PC-9 (cell line): ENCODE measurements around the gene CD274. TPM values are rescaled to one million over a fixed set of nuclear protein-coding genes. Genes with fewer than 3 reads are reported as not detected.
A peak's percentile ranks its signal among the peaks of the same experiment; 100 is the strongest.

Source experiments
- BruUV-seq: library from RNA; stranded (reverse); fragments of 400-500 nt; replicated peaks from 2 replicates; lab custom pipeline; 2021; lab: Mats Ljungman, UMichigan
- CTCF ChIA-PET: fragments of 300-600 bp; sonication (Branson Sonifier 250); formaldehyde crosslinking; loops from one replicate; lab custom pipeline; 2022; ENCODE audit warnings: antibody characterized with exemption; lab: Charles Lee
- POLR2A ChIA-PET: fragments of 300-600 bp; sonication (Branson Sonifier 250); formaldehyde crosslinking; loops from one replicate; lab custom pipeline; 2022; ENCODE audit warnings: antibody characterized with exemption; ENCODE audit not compliant: unreplicated experiment; lab: Charles Lee
- DNase-seq, 2 experiments: peaks; one replicate each; pipeline versions ENCODE4 v3.0.0 to v3.0.0-alpha.2; 2015 to 2022; ENCODE audit warnings: mixed read lengths in 1 of 2
- H2AFZ ChIP-seq: fragments of 200-600 bp; sonication (generic); 2 replicates; pipeline ENCODE4 v1.8.1; 2017; ENCODE audit warnings: antibody characterized with exemption
- H3F3A ChIP-seq: fragments of 200-600 bp; sonication (generic); 2 replicates; pipeline ENCODE4 v1.8.1; 2017; ENCODE audit warnings: antibody characterized with exemption, mild to moderate bottlenecking, low read depth; ENCODE audit not compliant: insufficient read depth
- H3K27ac ChIP-seq: fragments of 200-600 bp; sonication (generic); 2 replicates; pipeline ENCODE4 v1.6.1; 2016; ENCODE audit warnings: mixed run types
- H3K27me3 ChIP-seq: fragments of 200-600 bp; sonication (generic); 2 replicates; pipeline ENCODE4 v1.6.1; 2016; ENCODE audit warnings: low read depth, mixed run types; ENCODE audit not compliant: insufficient read depth
- H3K36me3 ChIP-seq: fragments of 200-600 bp; sonication (generic); 2 replicates; pipeline ENCODE4 v1.6.1; 2016; ENCODE audit warnings: low read depth, mixed run types
- H3K4me1 ChIP-seq: fragments of 200-600 bp; sonication (generic); replicated peaks from 2 replicates; pipeline ENCODE4 v1.6.1; 2016; ENCODE audit warnings: mixed run types; ENCODE audit not compliant: insufficient read depth
- H3K4me2 ChIP-seq: fragments of 200-600 bp; sonication (generic); 2 replicates; pipeline ENCODE4 v1.6.1; 2017; ENCODE audit warnings: mixed run types
- H3K4me3 ChIP-seq: fragments of 200-600 bp; sonication (generic); 2 replicates; pipeline ENCODE4 v1.6.1; 2016; ENCODE audit warnings: mixed run types
- H3K79me2 ChIP-seq: fragments of 200-600 bp; sonication (generic); 2 replicates; pipeline ENCODE4 v1.6.1; 2017; ENCODE audit warnings: low read depth, mixed run types
- H3K9me2 ChIP-seq: fragments of 200-600 bp; sonication (generic); 2 replicates; pipeline ENCODE4 v1.8.1; 2017; ENCODE audit warnings: mild to moderate bottlenecking; ENCODE audit not compliant: insufficient read depth
- H3K9me3 ChIP-seq: fragments of 200-600 bp; sonication (generic); 2 replicates; pipeline ENCODE4 v1.8.1; 2016; ENCODE audit warnings: low read depth; ENCODE audit not compliant: insufficient read depth
- H4K20me1 ChIP-seq: fragments of 200-600 bp; sonication (generic); 2 replicates; pipeline ENCODE4 v1.8.1; 2017; ENCODE audit not compliant: insufficient read depth
- EZH2 ChIP-seq: fragments of 200-600 bp; sonication (generic); IDR thresholded peaks from 2 replicates; pipeline ENCODE4 v1.8.0; 2017; ENCODE audit warnings: antibody characterized with exemption, low read depth
- intact Hi-C: fragments of 100-400 bp; cut with micrococcal nuclease; formaldehyde crosslinking; loops from one replicate; pipeline ENCODE4 v1.10.0; 2022; ENCODE audit not compliant: unreplicated experiment
- total RNA-seq: library from RNA; stranded (reverse); gene quantifications from 2 replicates; pipeline ENCODE4 v1.2.3, GENCODE V29; 2021
- TF ChIP-seq, protein P1 (sequence below): fragments of 200-600 bp; sonication (generic); conservative IDR thresholded peaks from 2 replicates; pipeline ENCODE4 v1.6.1; 2017; ENCODE audit warnings: mixed run types, antibody characterized with exemption, mild to moderate bottlenecking, moderate library complexity

CD274 gene
- total RNA-seq, 1 experiment from 2014 or later, result 4.4 TPM

DNA sequence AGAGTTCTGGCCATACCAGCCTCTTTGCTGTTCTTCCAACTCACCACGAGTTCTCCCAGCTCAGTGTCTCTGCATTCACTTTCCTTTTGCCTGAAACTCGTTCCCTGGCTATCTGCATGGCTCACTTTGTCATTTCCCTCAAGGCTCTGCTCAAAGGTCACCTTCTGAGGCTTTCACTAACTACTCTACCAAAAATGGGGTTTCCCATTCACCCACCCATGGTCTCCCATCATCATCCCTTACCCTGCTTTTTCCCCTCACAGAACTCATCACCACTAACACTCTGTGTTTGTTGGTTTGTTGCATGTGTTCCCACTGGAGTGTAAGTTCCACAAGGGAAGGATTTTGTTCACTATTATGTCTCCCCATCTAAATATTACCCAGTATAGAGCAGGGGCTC is 29.2 kb upstream of the CD274 start:
- no TSS peak for BruUV-seq
- no peaks in the 10 kb centered on the region for H3K9me2 ChIP-seq
- POLR2A ChIA-PET, result no interaction called here
- intact Hi-C loops, result no loop called here
- H3K4me1 ChIP-seq, result no peaks in the 10 kb centered on the region
- H3K9me3 ChIP-seq, result no peaks in the 10 kb centered on the region
- no peak overlapping the region for H3K4me3 ChIP-seq
- no peaks in the 10 kb centered on the region for H3K36me3 ChIP-seq
- no peaks in the 10 kb centered on the region for H3K27me3 ChIP-seq
- H3K79me2 ChIP-seq, result no peaks in the 10 kb centered on the region
- no peak overlapping the region for H3K4me2 ChIP-seq
- no peak overlapping the region for H2AFZ ChIP-seq
- CTCF ChIA-PET, result no interaction called here
- no peak overlapping the region for H3K27ac ChIP-seq
- H3F3A ChIP-seq, result no peaks in the 10 kb centered on the region
- TF ChIP-seq EZH2, result no peak
- TF ChIP-seq, protein P1, sequence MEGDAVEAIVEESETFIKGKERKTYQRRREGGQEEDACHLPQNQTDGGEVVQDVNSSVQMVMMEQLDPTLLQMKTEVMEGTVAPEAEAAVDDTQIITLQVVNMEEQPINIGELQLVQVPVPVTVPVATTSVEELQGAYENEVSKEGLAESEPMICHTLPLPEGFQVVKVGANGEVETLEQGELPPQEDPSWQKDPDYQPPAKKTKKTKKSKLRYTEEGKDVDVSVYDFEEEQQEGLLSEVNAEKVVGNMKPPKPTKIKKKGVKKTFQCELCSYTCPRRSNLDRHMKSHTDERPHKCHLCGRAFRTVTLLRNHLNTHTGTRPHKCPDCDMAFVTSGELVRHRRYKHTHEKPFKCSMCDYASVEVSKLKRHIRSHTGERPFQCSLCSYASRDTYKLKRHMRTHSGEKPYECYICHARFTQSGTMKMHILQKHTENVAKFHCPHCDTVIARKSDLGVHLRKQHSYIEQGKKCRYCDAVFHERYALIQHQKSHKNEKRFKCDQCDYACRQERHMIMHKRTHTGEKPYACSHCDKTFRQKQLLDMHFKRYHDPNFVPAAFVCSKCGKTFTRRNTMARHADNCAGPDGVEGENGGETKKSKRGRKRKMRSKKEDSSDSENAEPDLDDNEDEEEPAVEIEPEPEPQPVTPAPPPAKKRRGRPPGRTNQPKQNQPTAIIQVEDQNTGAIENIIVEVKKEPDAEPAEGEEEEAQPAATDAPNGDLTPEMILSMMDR, result no peak
- no peak for DNase-seq
- no peaks in the 10 kb centered on the region for H4K20me1 ChIP-seq

DNA sequence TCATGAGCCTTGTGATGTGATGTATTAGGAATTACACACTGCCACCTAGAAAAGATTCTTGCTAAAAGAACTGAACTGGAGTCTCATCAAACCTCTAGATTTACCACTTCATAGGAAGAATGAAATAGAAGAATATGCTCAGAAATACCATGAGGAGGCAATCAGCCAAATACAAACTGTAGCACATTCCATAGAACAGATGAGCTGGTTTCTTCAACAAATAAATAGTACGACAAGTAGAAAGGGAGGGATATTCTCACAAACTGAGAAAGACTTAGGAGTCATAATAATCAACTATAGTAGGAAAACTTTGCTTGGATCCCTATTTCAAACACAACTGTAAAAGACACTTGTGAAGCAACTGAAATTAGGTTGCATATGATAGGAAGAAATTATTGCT is 28.1 kb upstream of the CD274 start:
- H3K79me2 ChIP-seq, result no peaks in the 10 kb centered on the region
- no peak overlapping the region for H3K4me3 ChIP-seq
- no peaks in the 10 kb centered on the region for H3K27me3 ChIP-seq
- H4K20me1 ChIP-seq, result no peaks in the 10 kb centered on the region
- no peak overlapping the region for H2AFZ ChIP-seq
- CTCF ChIA-PET, result no interaction called here
- no peak overlapping the region for H3K4me2 ChIP-seq
- no peak overlapping the region for H3K27ac ChIP-seq
- H3K9me3 ChIP-seq, result no peaks in the 10 kb centered on the region
- H3K36me3 ChIP-seq, result no peaks in the 10 kb centered on the region
- DNase-seq, result no peak
- H3K9me2 ChIP-seq, result no peaks in the 10 kb centered on the region
- H3K4me1 ChIP-seq, result no peaks in the 10 kb centered on the region
- POLR2A ChIA-PET, result no interaction called here
- no peaks in the 10 kb centered on the region for H3F3A ChIP-seq
- TF ChIP-seq, protein P1, result no peak
- no peak for TF ChIP-seq EZH2
- no TSS peak for BruUV-seq
- intact Hi-C loops, result no loop called here

DNA sequence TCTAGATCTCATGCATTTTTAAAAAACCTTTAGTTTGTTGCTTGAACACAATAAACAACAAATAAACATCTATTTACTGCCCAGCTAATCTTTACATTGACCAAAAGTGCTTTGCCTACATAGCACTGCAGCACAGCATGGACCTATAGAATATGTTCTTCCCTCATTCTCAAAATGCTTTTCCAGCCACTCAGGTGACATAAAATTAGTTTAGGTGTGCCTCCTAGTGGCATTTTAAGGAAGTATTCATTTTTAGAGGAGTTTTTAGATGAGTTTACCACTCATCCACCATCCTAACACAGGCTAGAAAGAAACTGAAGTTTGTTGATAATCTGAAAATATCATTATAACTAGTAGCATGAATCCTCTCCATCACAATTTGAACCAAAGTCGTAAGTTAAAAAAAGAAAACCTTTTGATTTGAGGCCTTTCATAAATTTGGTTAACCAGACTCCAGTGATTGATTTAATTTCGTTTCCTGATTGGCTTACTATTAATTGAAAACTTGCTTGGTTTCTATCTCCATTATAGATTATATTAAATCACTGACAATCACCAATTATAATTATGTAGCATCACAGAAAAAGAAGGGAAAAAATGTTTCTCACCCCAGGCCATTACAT is 25.2 kb upstream of the CD274 start:
- H3K4me2 ChIP-seq, result no peak overlapping the region
- no TSS peak for BruUV-seq
- H3K27me3 ChIP-seq, result no peaks in the 10 kb centered on the region
- no peaks in the 10 kb centered on the region for H3K4me1 ChIP-seq
- H3K79me2 ChIP-seq, result no peaks in the 10 kb centered on the region
- no peak overlapping the region for H3K27ac ChIP-seq
- ChIA-PET POLR2A (no interaction called here), CTCF (interaction anchor here (0.7 kb wide), 1 partner anchor 565 kb away, joined by 4 read pairs; no protein-coding TSS in a partner anchor)
- no peak for DNase-seq
- H4K20me1 ChIP-seq, result no peaks in the 10 kb centered on the region
- intact Hi-C loops, result loop anchor here (1.0 to 2.0 kb wide), 2 partner anchors 239 to 662 kb away; no protein-coding TSS in a partner anchor
- no peak overlapping the region for H3K4me3 ChIP-seq
- H3K9me3 ChIP-seq, result no peaks in the 10 kb centered on the region
- H2AFZ ChIP-seq, result no peak overlapping the region
- H3F3A ChIP-seq, result no peaks in the 10 kb centered on the region
- H3K36me3 ChIP-seq, result no peaks in the 10 kb centered on the region
- no peaks in the 10 kb centered on the region for H3K9me2 ChIP-seq
- TF ChIP-seq EZH2, result no peak
- TF ChIP-seq, protein P1, result peak; percentile 67
